Superior temporal gyrus (tissue), 1 donor: ENCODE data around the gene TBX22.
"Not testable (repeated sequence)": the region's sequence is repeated elsewhere in the genome, so short reads cannot be mapped to it uniquely, and the experiment has no call there.

ENCODE experiments used
- DNase-seq: peaks from one replicate; pipeline ENCODE4 v3.0.0-alpha.2; 2016; ENCODE audit errors: extremely low spot score

Gene TBX22, protein sequence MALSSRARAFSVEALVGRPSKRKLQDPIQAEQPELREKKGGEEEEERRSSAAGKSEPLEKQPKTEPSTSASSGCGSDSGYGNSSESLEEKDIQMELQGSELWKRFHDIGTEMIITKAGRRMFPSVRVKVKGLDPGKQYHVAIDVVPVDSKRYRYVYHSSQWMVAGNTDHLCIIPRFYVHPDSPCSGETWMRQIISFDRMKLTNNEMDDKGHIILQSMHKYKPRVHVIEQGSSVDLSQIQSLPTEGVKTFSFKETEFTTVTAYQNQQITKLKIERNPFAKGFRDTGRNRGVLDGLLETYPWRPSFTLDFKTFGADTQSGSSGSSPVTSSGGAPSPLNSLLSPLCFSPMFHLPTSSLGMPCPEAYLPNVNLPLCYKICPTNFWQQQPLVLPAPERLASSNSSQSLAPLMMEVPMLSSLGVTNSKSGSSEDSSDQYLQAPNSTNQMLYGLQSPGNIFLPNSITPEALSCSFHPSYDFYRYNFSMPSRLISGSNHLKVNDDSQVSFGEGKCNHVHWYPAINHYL

GRCh38 chrX:80014141-80014940, at the start of gene TBX22:
TSS of gene TBX22 (plus strand) at chrX:80014753. CDS start at chrX:80022270, 7,517 bp downstream.
- no peak for DNase-seq

DNA sequence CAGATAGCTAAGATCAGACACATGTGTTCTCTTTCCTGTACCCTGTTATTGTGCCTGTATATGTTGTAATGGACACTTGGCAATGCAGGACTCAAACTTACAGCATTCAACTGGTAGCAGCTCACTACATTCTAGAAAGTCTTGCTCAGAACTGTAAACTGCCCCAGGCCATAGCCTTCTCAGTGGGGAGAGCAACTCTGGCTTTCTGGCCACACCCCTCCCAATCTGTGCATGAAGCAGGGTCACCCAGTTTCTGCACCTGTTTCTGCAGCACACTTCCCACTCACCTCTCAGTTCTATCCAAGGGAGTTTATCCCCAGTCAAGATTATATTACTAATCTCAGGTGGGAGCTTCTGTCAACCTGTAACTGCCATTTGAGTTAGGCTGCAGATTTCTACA, 38.9 kb upstream of the TBX22 start:
- no peak for DNase-seq

GRCh38 chrX:80004458-80004857, 10.1 kb upstream of the TBX22 start:
- no peak for DNase-seq

DNA sequence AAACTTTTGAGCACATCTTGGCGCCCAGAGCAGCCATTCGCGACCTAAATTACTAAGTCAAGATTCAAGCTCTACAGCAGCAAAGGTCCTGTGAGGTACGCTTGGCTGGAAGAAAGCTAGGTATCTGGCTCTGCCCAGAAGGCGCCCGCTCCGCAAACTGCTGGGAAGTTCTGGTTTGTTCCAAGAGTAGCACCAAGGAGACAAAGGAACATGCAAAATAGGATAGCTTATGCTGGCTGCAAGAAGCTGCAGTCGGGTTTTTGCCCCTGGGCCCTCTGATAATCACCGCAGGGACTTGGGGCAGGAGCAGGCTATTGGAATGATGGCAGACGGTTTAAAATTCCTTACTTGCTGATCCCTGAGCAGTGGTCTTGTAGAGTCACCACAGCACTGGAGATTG, 3.0 kb upstream of the TBX22 start:
- no peak for DNase-seq

DNA sequence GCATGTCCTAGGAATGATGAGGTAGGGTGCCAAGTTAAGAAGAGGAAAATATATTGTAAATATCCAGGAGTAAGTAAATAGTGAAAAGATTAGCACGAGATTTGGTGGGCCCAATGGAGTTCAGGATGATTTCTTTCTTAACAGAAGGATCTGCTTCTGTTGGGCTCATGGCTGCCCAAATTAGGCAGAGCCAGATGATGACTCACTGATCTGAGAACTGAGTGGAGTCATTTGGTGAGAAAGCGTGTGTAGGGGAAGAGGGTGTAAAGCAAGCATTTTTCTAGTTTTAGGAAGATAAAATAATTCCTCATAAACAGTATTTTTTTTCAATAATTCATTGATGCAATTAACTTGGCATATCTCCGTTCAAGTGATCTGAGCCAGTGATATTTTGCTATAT, 1.6 kb downstream of the TBX22 start:
- DNase-seq, result peak; percentile 7

DNA sequence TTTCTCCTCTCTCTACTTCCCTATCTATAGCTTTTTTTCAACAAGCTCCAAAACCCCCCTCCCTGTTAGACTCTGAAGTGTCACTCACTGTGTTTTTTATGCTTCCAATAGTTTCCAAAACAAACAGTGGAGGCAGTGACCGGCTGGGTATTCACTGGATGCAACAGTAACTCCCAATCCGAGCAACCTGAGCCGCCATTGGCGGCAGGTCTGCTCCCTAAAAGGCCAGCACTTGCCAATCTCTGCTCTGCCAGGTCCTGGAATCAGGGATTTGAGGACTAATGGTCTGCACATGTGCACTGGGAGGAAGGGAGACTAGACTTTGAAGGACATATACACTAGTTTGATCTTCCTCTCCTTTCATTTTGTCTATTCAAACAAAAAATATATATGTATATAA, 7.1 kb downstream of the TBX22 start:
- no peak for DNase-seq

DNA sequence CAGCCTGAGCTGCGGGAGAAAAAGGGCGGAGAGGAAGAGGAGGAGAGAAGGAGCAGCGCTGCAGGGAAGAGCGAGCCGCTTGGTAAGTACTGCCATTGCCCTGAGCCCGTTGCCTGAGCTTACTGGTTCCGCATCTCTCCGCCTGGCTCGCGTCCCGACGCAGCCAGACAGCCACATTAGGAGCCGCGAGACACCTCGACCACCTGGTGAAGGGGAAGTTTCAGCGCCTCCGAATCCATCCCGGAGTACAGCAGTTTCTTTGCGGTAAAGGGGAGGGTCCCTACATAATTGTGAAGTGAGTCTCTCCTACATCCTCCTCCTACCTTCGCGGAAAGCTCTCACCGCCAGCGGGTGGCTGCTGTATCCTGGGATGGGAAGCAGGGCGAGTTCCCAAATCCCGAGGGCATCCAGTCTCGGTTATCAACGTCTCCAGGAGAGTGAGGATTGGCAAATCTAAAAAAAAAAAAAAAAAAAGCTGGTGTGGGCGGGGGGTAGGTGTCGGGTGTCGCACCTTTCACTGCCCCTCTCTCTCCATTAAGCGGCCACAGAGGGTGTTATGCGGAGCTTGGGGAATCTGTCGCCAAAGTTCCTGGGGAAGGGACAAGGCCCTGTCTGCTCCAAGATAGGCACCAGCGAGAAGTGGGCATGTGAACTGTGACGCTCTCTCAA, 7.9 kb downstream of the TBX22 start:
- no peak for DNase-seq

DNA sequence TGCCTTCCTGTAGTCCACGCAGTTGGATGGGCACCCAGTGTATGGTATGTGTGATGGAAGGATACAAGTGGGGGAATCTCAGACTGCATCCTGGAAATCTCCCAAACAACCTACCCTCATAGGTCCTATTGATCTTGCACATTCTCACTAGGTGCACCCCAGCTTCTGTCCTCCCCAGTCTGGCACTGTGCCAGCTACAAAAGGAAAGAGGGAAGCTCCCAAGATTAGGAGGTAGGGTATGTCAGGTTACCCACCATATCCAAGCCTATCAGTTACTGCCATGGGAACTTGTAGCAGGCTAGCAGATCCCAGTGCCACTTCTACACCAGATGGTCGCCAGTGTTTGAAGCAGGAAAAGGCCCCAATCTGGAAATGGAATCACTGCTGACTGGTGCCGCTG, 11.6 kb downstream of the TBX22 start:
- DNase-seq, result no peak

DNA sequence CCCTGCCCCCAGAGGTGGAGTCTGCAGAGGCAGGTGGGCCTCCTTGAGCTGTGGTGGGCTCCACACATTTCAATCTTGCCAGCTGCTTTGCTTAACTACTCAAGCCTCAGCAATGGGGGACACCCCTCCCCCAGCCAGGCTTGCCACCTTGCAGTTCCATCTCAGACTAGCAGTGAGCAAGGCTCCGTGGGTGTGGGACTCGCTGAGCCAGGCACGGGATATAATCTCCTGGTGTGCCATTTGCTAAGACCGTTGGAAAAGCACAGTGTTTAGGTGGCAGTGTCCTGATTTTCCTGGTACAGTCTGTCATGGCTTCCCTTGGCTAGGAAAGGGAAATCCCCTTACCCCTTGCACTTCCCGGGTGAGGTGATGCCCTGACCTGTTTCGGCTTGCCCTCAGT, 51.6 kb downstream of the TBX22 start:
- DNase-seq, result not testable (repeated sequence)

DNA sequence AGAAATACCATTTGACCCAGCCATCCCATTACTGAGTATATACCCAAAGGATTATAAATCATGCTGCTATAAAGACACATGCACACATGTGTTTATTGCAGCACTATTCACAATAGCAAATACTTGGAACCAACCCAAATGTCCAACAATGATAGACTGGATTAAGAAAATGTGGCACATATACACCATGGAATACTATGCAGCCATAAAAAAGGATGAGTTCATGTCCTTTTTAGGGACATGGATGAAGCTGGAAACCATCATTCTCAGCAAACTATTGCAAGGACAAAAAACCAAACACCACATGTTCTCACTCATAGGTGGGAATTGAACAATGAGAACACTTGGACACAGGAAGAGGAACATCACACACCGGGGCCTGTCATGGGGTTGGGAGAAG, 61.1 kb downstream of the TBX22 start:
- DNase-seq, result not testable (repeated sequence)
